Endothelial cell of umbilical vein (primary cell): ENCODE results near the gene HOXD12. TPM values are rescaled to one million over a fixed set of nuclear protein-coding genes. Genes with fewer than 3 reads are reported as not detected.

Experiments
- BruUV-seq: library from RNA; stranded (reverse); fragments of 400-500 nt; replicated peaks from 2 replicates; lab custom pipeline; 2021; lab: Mats Ljungman, UMichigan
- CTCF ChIA-PET: fragments of 300-600, 350-600 bp; sonication (Branson Sonifier 250); formaldehyde crosslinking; loops from one replicate; lab custom pipeline; 2021; ENCODE audit warnings: antibody characterized with exemption, inconsistent platforms; lab: Charles Lee
- POLR2A ChIA-PET: fragments of 300-600, 350-600 bp; sonication (Branson Sonifier 250); formaldehyde crosslinking; loops from one replicate; lab custom pipeline; 2021; ENCODE audit warnings: antibody characterized with exemption, inconsistent platforms; lab: Charles Lee
- DNase-seq: peaks from one replicate; pipeline ENCODE4 v3.0.0-alpha.2; 2011; ENCODE audit warnings: low read depth, low spot score
- FAIRE-seq: peaks from 2 replicates; lab custom pipeline; 2011; peaks lifted over from hg19 to GRCh38; lab: Jason Lieb, UNC
- H2AFZ ChIP-seq: 2 replicates; pipeline ENCODE4 v1.6.0; 2012; ENCODE audit warnings: low read depth, low read length, control low read depth, inconsistent platforms
- H3K27ac ChIP-seq: 2 replicates; pipeline ENCODE4 v1.5.1; 2011; ENCODE audit warnings: low read depth, mild to moderate bottlenecking, control low read depth, low read length, moderate library complexity; ENCODE audit not compliant: insufficient read depth
- H3K27me3 ChIP-seq, 2 experiments: 2 replicates each; pipeline versions ENCODE4 v1.6.0 to v1.6.1; 2011; ENCODE audit warnings: low read length in 2 of 2, mixed read lengths in 1 of 2; ENCODE audit not compliant: control insufficient read depth in 2 of 2, insufficient read depth in 2 of 2
- H3K36me3 ChIP-seq, 2 experiments: 2 replicates in 1 of 2; 3 replicates in 1 of 2; pipeline ENCODE4 v1.5.1; 2011; ENCODE audit warnings: low read length in 2 of 2, mild to moderate bottlenecking in 1 of 2, moderate library complexity in 1 of 2; ENCODE audit not compliant: control insufficient read depth in 2 of 2, insufficient read depth in 2 of 2; ENCODE audit errors: extremely low read depth in 1 of 2
- H3K4me1 ChIP-seq: 3 replicates; pipeline ENCODE4 v1.5.1; 2011; ENCODE audit warnings: mild to moderate bottlenecking, low read length; ENCODE audit not compliant: control insufficient read depth, insufficient read depth; ENCODE audit errors: extremely low read depth
- H3K4me2 ChIP-seq: 2 replicates; pipeline ENCODE4 v1.6.1; 2011; ENCODE audit warnings: low read length, control low read depth, mixed read lengths; ENCODE audit not compliant: insufficient read depth
- H3K4me3 ChIP-seq, 3 experiments: fragments of 200-600 bp in 1 of 3; sonication (generic), shearing (Covaris generic) in 1 of 3; replicated peaks in 1 of 3; 2 replicates each; pipeline ENCODE4 v1.5.1; 2011 to 2016; ENCODE audit warnings: control low read depth in 3 of 3, low read length in 3 of 3, mild to moderate bottlenecking in 2 of 3, inconsistent platforms in 1 of 3, low read depth in 1 of 3, moderate library complexity in 1 of 3; ENCODE audit not compliant: insufficient read depth in 1 of 3
- H3K79me2 ChIP-seq: 2 replicates; pipeline ENCODE4 v1.6.0; 2012; ENCODE audit warnings: low read length, inconsistent platforms; ENCODE audit not compliant: control insufficient read depth, insufficient read depth
- H3K9ac ChIP-seq: replicated peaks from 2 replicates; pipeline ENCODE3; 2011; ENCODE audit warnings: low read length, control low read depth; ENCODE audit not compliant: insufficient read depth; ENCODE audit errors: extremely low read depth
- H3K9me1 ChIP-seq: replicated peaks from 3 replicates; pipeline ENCODE4 v1.6.0; 2011; ENCODE audit warnings: mild to moderate bottlenecking, low read length; ENCODE audit not compliant: control insufficient read depth, insufficient read depth; ENCODE audit errors: extremely low read depth
- H3K9me3 ChIP-seq: replicated peaks from 2 replicates; pipeline ENCODE4 v1.5.1; 2012; ENCODE audit warnings: low read length, inconsistent platforms; ENCODE audit not compliant: control insufficient read depth, insufficient read depth
- H4K20me1 ChIP-seq: replicated peaks from 2 replicates; pipeline ENCODE3; 2011; ENCODE audit warnings: mild to moderate bottlenecking, low read length; ENCODE audit not compliant: control insufficient read depth, insufficient read depth; ENCODE audit errors: extremely low read depth
- EZH2 ChIP-seq: IDR thresholded peaks from 2 replicates; pipeline ENCODE4 v1.6.1; 2012; ENCODE audit warnings: borderline replicate concordance, low read depth, mild to moderate bottlenecking, moderate library complexity, low read length, inconsistent platforms; ENCODE audit not compliant: severe bottlenecking
- FOS ChIP-seq: IDR thresholded peaks from 2 replicates; pipeline ENCODE4 v1.6.1; 2011; ENCODE audit warnings: mild to moderate bottlenecking, low read length, moderate library complexity, borderline replicate concordance; ENCODE audit not compliant: insufficient read depth
- GATA2 ChIP-seq: IDR thresholded peaks from 2 replicates; pipeline ENCODE4 v1.7.0; 2011; ENCODE audit warnings: low read depth, mild to moderate bottlenecking, moderate library complexity, mixed read lengths, low read length; ENCODE audit not compliant: insufficient read length, insufficient read depth
- JUN ChIP-seq: IDR thresholded peaks from 2 replicates; pipeline ENCODE4 v1.6.1; 2011; ENCODE audit warnings: borderline replicate concordance, low read depth; ENCODE audit not compliant: insufficient read length, insufficient read depth
- MYC ChIP-seq: IDR thresholded peaks from one replicate; pipeline ENCODE4 v1.6.1; 2011; ENCODE audit warnings: mild to moderate bottlenecking, low read depth, low read length
- POLR2A ChIP-seq: IDR thresholded peaks from 2 replicates; pipeline ENCODE4 v1.6.1; 2012; ENCODE audit warnings: low read depth, mild to moderate bottlenecking, control low read depth, low read length
- POLR2AphosphoS5 ChIP-seq: IDR thresholded peaks from 2 replicates; pipeline ENCODE4 v1.6.1; 2012; ENCODE audit warnings: low read depth, mild to moderate bottlenecking, control low read depth, low read length, moderate library complexity; ENCODE audit not compliant: insufficient read depth
- dilution Hi-C: fragments of 300-500 bp; cut with MboI; formaldehyde crosslinking; loops from one replicate; pipeline ENCODE4 v1.15.0; 2019; ENCODE audit warnings: low sequenced_read_pairs; ENCODE audit not compliant: extremely low pct_ligation_motif_present
- intact Hi-C: fragments of 100-400 bp; cut with micrococcal nuclease; formaldehyde crosslinking; loops from one replicate; pipeline ENCODE4 v1.10.0; 2022
- polyA plus RNA-seq, 4 experiments: library from polyadenylated mRNA; depleted of rRNA in 3 of 4; stranded (reverse) in 3 of 4; unstranded in 1 of 4; fragments of >200 nt; gene quantifications; 2 replicates each; pipeline versions ENCODE4 v1.2.1 to v1.2.3, GENCODE V29; 2011 to 2012; ENCODE audit warnings: missing spikeins in 1 of 4
- total RNA-seq: library from RNA; stranded (reverse); gene quantifications from 2 replicates; pipeline ENCODE4 v1.2.3, GENCODE V29; 2021
- TF ChIP-seq, protein P1 (sequence below): IDR thresholded peaks from 2 replicates; pipeline ENCODE4 v1.6.1; 2011; ENCODE audit not compliant: insufficient read depth, insufficient read length

HOXD12 gene
- total and polyA plus RNA-seq, 2 donors (not counting 3 experiments of a cell fraction or from before 2014, with no cell fraction given): not detected

DNA sequence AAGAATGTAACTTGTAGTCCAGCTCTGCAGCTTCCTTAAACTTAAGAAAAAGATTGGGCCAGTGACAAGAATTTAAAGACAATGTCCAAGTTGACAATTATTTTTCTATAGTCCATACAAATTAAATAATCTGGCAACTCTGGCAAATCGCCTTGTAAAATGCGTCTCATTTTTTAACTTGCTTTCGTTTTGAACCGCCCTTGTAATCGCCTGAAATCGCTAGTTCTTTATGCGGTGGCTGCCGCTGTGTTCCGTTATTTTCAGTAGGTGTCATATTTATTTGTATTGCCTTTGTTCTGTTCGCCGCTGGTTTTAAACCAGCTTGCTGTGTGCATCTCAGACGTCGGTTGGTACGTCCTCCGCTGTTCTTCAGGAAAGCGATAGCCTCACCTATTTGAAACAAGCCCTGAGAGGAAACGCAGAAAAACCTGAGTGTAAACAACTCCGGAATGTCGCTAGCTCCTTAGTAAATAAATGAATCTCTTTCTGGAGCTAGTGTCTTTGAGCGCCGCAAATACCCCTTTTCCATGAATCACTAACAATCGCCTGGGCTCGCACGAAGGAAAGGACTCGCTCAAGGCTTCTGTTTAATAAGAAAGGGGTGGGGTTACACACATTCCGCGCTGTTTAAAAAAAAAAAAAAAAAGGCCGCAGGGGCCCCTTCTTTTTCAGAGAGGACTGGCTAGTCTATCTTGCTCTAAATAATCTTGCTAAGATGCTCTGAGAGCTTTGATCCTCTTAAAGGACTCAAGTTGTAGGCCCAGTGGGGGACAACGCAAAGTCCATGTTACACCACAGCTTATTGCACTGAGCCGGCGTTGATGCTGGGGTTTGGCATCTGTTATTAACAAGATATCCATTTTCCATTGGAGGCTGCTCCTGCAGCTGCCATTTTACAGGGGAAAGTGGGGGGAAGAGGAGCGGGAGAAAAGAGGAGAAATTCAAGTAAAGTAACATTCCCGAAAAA is 32.9 kb downstream of the HOXD12 start:
- Histone ChIP-seq H3K27me3 (no peaks in the 10 kb centered on the region), H3K4me3 (peak overlapping the region; percentile 39 to 93 (median 88)), H3K4me1 (peaks cover 48% of the 10 kb centered on the region), H3K79me2 (peaks cover 30% of the 10 kb centered on the region), H3K36me3 (no peaks in the 10 kb centered on the region), H2AFZ (peak overlapping the region; percentile 30), H3K9me1 (no peaks in the 10 kb centered on the region), H3K9me3 (no peaks in the 10 kb centered on the region), H3K27ac (peak overlapping the region; percentile 67), H4K20me1 (no peaks in the 10 kb centered on the region), H3K4me2 (peak overlapping the region; percentile 99), H3K9ac (peak overlapping the region; percentile 90)
- ChIA-PET POLR2A (interaction anchor here (0.7 to 1.9 kb wide), 3 partner anchors 480 to 535 kb away, joined by 3 to 11 read pairs (median 3); no protein-coding TSS in a partner anchor), CTCF (interaction anchor here (1.0 to 10.1 kb wide), 16 partner anchors 7 to 1016 kb away, joined by 3 to 458 read pairs (median 5); partner anchors contain the start of gene HOXD9)
- intact Hi-C loops: no loop called here
- no peak for TF ChIP-seq MYC
- TF ChIP-seq POLR2AphosphoS5: peak; percentile 18
- no peak for TF ChIP-seq POLR2A
- no peak for TF ChIP-seq GATA2
- dilution Hi-C loops: loop anchor here (25.0 kb wide), 1 partner anchor 505 kb away; no protein-coding TSS in a partner anchor
- FAIRE-seq: peak; percentile 70
- BruUV-seq: no TSS peak
- peak; percentile 86 for DNase-seq

DNA sequence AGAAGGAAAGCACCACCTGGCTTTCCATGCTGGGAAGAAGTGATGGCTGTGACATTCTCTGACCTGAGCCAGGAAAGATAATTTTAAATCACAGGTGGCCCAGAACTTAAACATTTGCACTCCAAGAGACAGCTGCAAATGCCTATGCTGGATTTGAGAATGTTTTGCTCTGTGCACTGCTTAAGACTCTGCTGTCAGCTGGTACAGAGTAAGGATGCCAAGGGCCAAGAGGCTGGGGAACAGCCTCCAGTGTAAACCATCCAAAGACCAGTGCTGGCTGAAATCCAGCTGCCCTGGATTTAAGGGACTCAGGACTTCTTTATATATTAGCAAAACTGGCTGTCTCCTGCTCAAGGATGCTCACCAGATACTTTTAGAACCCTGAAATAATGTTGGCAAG is 33.8 kb downstream of the HOXD12 start:
- Histone ChIP-seq H3K4me3 (no peak overlapping the region), H3K9me3 (no peaks in the 10 kb centered on the region), H4K20me1 (no peaks in the 10 kb centered on the region), H3K4me2 (no peak overlapping the region), H3K27me3 (no peaks in the 10 kb centered on the region), H3K4me1 (peaks cover 47% of the 10 kb centered on the region), H2AFZ (no peak overlapping the region), H3K27ac (no peak overlapping the region), H3K79me2 (peaks cover 39% of the 10 kb centered on the region), H3K36me3 (no peaks in the 10 kb centered on the region), H3K9me1 (no peaks in the 10 kb centered on the region), H3K9ac (no peak overlapping the region)
- peak; percentile 32 for DNase-seq
- no TSS peak for BruUV-seq
- no peak for FAIRE-seq
- ChIA-PET POLR2A (no interaction called here), CTCF (interaction anchor here (1.2 to 10.1 kb wide), 8 partner anchors 45 to 1015 kb away, joined by 3 to 458 read pairs (median 26); no protein-coding TSS in a partner anchor)
- intact Hi-C loops: no loop called here
- dilution Hi-C loops: loop anchor here (25.0 kb wide), 1 partner anchor 504 kb away; no protein-coding TSS in a partner anchor
- TF ChIP-seq FOS (no peak), POLR2A (no peak), JUN (no peak), MYC (no peak), GATA2 (no peak), EZH2 (no peak)
- TF ChIP-seq, protein P1, sequence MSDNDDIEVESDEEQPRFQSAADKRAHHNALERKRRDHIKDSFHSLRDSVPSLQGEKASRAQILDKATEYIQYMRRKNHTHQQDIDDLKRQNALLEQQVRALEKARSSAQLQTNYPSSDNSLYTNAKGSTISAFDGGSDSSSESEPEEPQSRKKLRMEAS: no peak
